GM12878 (cell line): ENCODE data around the gene OSBPL5.

Source experiments
- CHD2 ChIP-seq: IDR thresholded peaks from 2 replicates; pipeline ENCODE4 v1.6.1; 2011; ENCODE audit warnings: low read depth, low read length, improper control_type of control experiment, borderline replicate concordance
- CTCF ChIP-seq, 3 experiments: IDR thresholded peaks in 2 of 3; conservative IDR thresholded peaks in 1 of 3; 2 replicates each; pipeline ENCODE4 v1.5.1; 2011; ENCODE audit warnings: low read depth in 3 of 3, low read length in 3 of 3, mild to moderate bottlenecking in 3 of 3, control low read depth in 2 of 3, moderate library complexity in 2 of 3, inconsistent platforms in 1 of 3, mixed read lengths in 1 of 3; ENCODE audit not compliant: control insufficient read depth in 2 of 3, insufficient read depth in 1 of 3; ENCODE audit errors: extremely low read depth in 1 of 3
- KDM1A ChIP-seq: fragments of 200-600 bp; sonication (generic); IDR thresholded peaks from 2 replicates; pipeline ENCODE4 v1.6.1; 2016; ENCODE audit warnings: borderline replicate concordance
- PAX5 ChIP-seq: IDR thresholded peaks from 2 replicates; pipeline ENCODE4 v1.6.1; 2011; ENCODE audit warnings: low read depth, low read length, borderline replicate concordance
- POLR2AphosphoS2 ChIP-seq: IDR thresholded peaks from 2 replicates; pipeline ENCODE4 v1.6.1; 2011; ENCODE audit warnings: low read depth, mild to moderate bottlenecking, low read length, improper control_type of control experiment, moderate library complexity
- RAD21 ChIP-seq: IDR thresholded peaks from 2 replicates; pipeline ENCODE4 v1.6.1; 2011; ENCODE audit warnings: mild to moderate bottlenecking, low read depth, low read length, moderate library complexity; ENCODE audit not compliant: insufficient read depth
- RCOR1 ChIP-seq: conservative IDR thresholded peaks from 2 replicates; pipeline ENCODE4 v1.6.1; 2012; ENCODE audit warnings: low read depth, low read length, improper control_type of control experiment
- SMC3 ChIP-seq: IDR thresholded peaks from 2 replicates; pipeline ENCODE4 v1.6.1; 2011; ENCODE audit warnings: low read length, improper control_type of control experiment, borderline replicate concordance
- SP1 ChIP-seq: IDR thresholded peaks from one replicate; pipeline ENCODE4 v1.6.1; 2011; ENCODE audit warnings: low read depth, low read length

DNA sequence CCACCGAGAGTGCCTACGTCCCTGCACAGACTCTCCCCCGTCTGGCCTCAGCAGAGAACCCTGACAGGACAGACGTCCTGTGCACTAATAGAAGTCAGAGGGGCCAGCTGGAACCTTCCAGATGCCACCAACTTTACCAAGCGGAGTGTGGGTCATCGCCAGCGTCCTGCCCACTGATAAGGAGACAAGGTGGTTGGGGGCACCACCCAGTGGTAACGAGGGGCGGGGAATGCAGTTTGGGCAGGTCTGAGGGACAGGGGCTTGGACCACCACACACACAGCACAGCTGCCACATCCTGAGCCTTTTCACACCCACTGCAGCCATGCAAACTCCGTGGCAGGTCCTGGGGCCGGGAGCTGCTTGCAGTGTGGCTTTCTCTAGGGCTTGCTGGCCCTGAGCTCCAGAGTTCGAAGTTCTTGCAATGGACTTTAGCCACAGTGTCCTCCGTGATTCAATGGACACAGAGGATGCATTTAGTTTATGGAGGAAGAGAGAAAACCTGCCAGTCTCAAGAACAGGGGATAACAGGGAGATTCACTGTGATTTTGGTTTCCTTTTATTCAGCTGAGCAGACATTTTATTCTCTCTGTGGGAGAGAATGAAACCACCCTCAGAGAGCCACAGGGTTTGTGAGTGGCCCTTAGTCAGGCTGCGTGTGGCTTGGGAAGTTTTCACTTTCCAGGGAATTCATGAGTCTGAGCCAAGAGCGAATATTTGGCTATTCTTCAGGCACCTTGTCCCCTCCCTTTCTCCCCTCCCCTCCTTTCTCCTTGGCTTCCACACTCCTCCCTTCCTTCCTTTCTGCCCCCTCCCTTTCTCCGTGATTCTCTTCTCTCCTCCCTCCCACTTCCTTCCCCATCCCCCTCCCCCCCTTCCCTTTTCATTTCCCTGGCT, 40.4 kb upstream of the OSBPL5 start:
- TF ChIP-seq PAX5: no peak
- TF ChIP-seq POLR2AphosphoS2: no peak
- no peak for TF ChIP-seq RCOR1
- TF ChIP-seq RAD21: no peak
- TF ChIP-seq CTCF (IDR thresholded peaks at IDR 0.05 in 2 of 3, conservative IDR thresholded peaks at IDR 0.05 in 1 of 3; ENCODE audit: control insufficient read depth in 2 of 3, extremely low read depth in 1 of 3, insufficient read depth in 1 of 3, low read depth in 3 of 3, low read length in 3 of 3): no peak
- no peak for TF ChIP-seq KDM1A
- no peak for TF ChIP-seq SMC3
- TF ChIP-seq CHD2: no peak
- TF ChIP-seq SP1: no peak
